ENCODE data around the gene GPRC5A.

GPRC5A gene

GRCh38 chr12:12926571-12927071 lies 35.3 kb downstream of the GPRC5A start:
- Histone ChIP-seq H4K20me1 (ENCODE audit: insufficient read depth, low read length) (no peaks in the 10 kb centered on the region), H3K27ac (ENCODE audit: low read length) (no peak overlapping the region), H3F3A (ENCODE audit: insufficient read depth, low read length) (no peaks in the 10 kb centered on the region), H3K4me3 (ENCODE audit: low read length) (no peak overlapping the region), H3K9me2 (replicated peaks; ENCODE audit: insufficient read depth, low read length) (no peaks in the 10 kb centered on the region), H3K9me3 (replicated peaks; ENCODE audit: insufficient read depth, low read length) (no peaks in the 10 kb centered on the region), H3K4me1 (ENCODE audit: low read length) (no peaks in the 10 kb centered on the region), H3K27me3 (replicated peaks; ENCODE audit: insufficient read depth, low read length) (no peaks in the 10 kb centered on the region), H3K36me3 (replicated peaks; ENCODE audit: insufficient read depth, low read length) (no peaks in the 10 kb centered on the region), H3K9ac (ENCODE audit: low read length) (no peak overlapping the region), H2AFZ (ENCODE audit: low read length) (no peak overlapping the region), H3K4me2 (ENCODE audit: low read depth, low read length) (no peak overlapping the region), H3K79me2 (ENCODE audit: low read length) (no peaks in the 10 kb centered on the region)
- TF ChIP-seq EZH2 (optimal IDR thresholded peaks at IDR 0.05; ENCODE audit: low read depth, low read length) (no peak), EZH2phosphoT487 (IDR thresholded peaks at IDR 0.05; ENCODE audit: low read length) (no peak), CTCF (IDR thresholded peaks at IDR 0.05; ENCODE audit: low read length) (no peak)
- DNase-seq: no peak

- no peaks in the 10 kb centered on the region for H4K20me1 ChIP-seq (ENCODE audit: insufficient read depth, low read length)
- no peaks in the 10 kb centered on the region for H3K9me2 ChIP-seq (replicated peaks; ENCODE audit: insufficient read depth, low read length)
- no peaks in the 10 kb centered on the region for H3K79me2 ChIP-seq (ENCODE audit: low read length)
- H3K36me3 ChIP-seq (replicated peaks; ENCODE audit: insufficient read depth, low read length): no peaks in the 10 kb centered on the region
- H3K4me2 ChIP-seq (ENCODE audit: low read depth, low read length): no peak overlapping the region
- DNase-seq: no peak
- no peak overlapping the region for H2AFZ ChIP-seq (ENCODE audit: low read length)
- H3K9ac ChIP-seq (ENCODE audit: low read length): no peak overlapping the region
- H3K9me3 ChIP-seq (replicated peaks; ENCODE audit: insufficient read depth, low read length): no peaks in the 10 kb centered on the region
- H3K27ac ChIP-seq (ENCODE audit: low read length): no peak overlapping the region
- H3K4me1 ChIP-seq (ENCODE audit: low read length): no peaks in the 10 kb centered on the region
- no peaks in the 10 kb centered on the region for H3F3A ChIP-seq (ENCODE audit: insufficient read depth, low read length)
- TF ChIP-seq EZH2phosphoT487 (IDR thresholded peaks at IDR 0.05; ENCODE audit: low read length) (no peak), EZH2 (optimal IDR thresholded peaks at IDR 0.05; ENCODE audit: low read depth, low read length) (no peak), CTCF (IDR thresholded peaks at IDR 0.05; ENCODE audit: low read length) (no peak)
- no peaks in the 10 kb centered on the region for H3K27me3 ChIP-seq (replicated peaks; ENCODE audit: insufficient read depth, low read length)
- H3K4me3 ChIP-seq (ENCODE audit: low read length): no peak overlapping the region
Measured at GRCh38 chr12:12927211-12928079, 36.1 kb downstream of the GPRC5A start.

- no peaks in the 10 kb centered on the region for H3K27me3 ChIP-seq (replicated peaks; ENCODE audit: insufficient read depth, low read length)
- no peaks in the 10 kb centered on the region for H3K79me2 ChIP-seq (ENCODE audit: low read length)
- H3K9me3 ChIP-seq (replicated peaks; ENCODE audit: insufficient read depth, low read length): no peaks in the 10 kb centered on the region
- no peak for DNase-seq
- no peaks in the 10 kb centered on the region for H3K9me2 ChIP-seq (replicated peaks; ENCODE audit: insufficient read depth, low read length)
- no peaks in the 10 kb centered on the region for H3F3A ChIP-seq (ENCODE audit: insufficient read depth, low read length)
- no peak overlapping the region for H2AFZ ChIP-seq (ENCODE audit: low read length)
- no peaks in the 10 kb centered on the region for H4K20me1 ChIP-seq (ENCODE audit: insufficient read depth, low read length)
- H3K27ac ChIP-seq (ENCODE audit: low read length): no peak overlapping the region
- no peak overlapping the region for H3K4me2 ChIP-seq (ENCODE audit: low read depth, low read length)
- H3K4me3 ChIP-seq (ENCODE audit: low read length): no peak overlapping the region
- H3K9ac ChIP-seq (ENCODE audit: low read length): no peak overlapping the region
- TF ChIP-seq EZH2phosphoT487 (IDR thresholded peaks at IDR 0.05; ENCODE audit: low read length) (no peak), EZH2 (optimal IDR thresholded peaks at IDR 0.05; ENCODE audit: low read depth, low read length) (no peak), CTCF (IDR thresholded peaks at IDR 0.05; ENCODE audit: low read length) (no peak)
- no peaks in the 10 kb centered on the region for H3K4me1 ChIP-seq (ENCODE audit: low read length)
- no peaks in the 10 kb centered on the region for H3K36me3 ChIP-seq (replicated peaks; ENCODE audit: insufficient read depth, low read length)
Measured at GRCh38 chr12:12929696-12930095, 38.3 kb downstream of the GPRC5A start.

Measured in MM.1S (cell line).